PC-3 (cell line): ENCODE data around the gene RASA4B.
"Not testable (repeated sequence)": the region's sequence is repeated elsewhere in the genome, so short reads cannot be mapped to it uniquely, and the experiment has no call there.

Experiments used
- EZH2 ChIP-seq: fragments of 300-600 bp; sonication (generic); IDR thresholded peaks from one replicate; pipeline ENCODE4 v1.6.1; 2017; ENCODE audit warnings: antibody characterized with exemption, mild to moderate bottlenecking, low read length; ENCODE audit not compliant: unreplicated experiment
- EZH2phosphoT487 ChIP-seq: fragments of 300-600 bp; sonication (generic); IDR thresholded peaks from 2 replicates; pipeline ENCODE4 v1.6.1; 2018; ENCODE audit warnings: mild to moderate bottlenecking, antibody characterized with exemption, low read length, borderline replicate concordance
- TF ChIP-seq, protein P1 (sequence below): fragments of 300-600 bp; sonication (generic); conservative IDR thresholded peaks from 2 replicates; pipeline ENCODE4 v1.5.1; 2017; ENCODE audit warnings: antibody characterized with exemption, low read depth, mild to moderate bottlenecking, low read length

DNA sequence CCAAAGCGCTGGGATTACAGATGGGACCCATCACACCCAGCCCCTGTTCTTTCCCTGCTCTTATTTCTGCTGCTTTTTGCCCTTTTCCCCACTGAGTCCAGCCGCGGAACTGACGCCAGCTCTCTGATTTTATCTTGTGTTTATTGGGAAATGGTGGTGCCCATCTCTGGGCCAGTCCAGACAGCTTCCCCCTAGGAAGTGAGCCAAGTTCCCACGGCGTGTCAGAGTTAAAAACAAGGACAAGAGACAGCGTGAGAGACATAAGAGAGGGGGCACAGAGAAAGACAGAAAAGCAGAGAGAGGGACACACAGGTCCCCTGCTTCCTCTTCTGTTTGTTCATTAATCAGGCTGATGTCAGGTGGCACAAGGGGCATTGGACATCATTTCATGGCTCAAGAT is 14.0 kb upstream of the RASA4B start:
- TF ChIP-seq, protein P1, sequence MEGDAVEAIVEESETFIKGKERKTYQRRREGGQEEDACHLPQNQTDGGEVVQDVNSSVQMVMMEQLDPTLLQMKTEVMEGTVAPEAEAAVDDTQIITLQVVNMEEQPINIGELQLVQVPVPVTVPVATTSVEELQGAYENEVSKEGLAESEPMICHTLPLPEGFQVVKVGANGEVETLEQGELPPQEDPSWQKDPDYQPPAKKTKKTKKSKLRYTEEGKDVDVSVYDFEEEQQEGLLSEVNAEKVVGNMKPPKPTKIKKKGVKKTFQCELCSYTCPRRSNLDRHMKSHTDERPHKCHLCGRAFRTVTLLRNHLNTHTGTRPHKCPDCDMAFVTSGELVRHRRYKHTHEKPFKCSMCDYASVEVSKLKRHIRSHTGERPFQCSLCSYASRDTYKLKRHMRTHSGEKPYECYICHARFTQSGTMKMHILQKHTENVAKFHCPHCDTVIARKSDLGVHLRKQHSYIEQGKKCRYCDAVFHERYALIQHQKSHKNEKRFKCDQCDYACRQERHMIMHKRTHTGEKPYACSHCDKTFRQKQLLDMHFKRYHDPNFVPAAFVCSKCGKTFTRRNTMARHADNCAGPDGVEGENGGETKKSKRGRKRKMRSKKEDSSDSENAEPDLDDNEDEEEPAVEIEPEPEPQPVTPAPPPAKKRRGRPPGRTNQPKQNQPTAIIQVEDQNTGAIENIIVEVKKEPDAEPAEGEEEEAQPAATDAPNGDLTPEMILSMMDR = not testable (repeated sequence)
- not testable (repeated sequence) for TF ChIP-seq EZH2, EZH2phosphoT487
